Islet precursor cell (in vitro differentiated cells): Measurements from ENCODE around the gene CLDN9.

ENCODE experiments used
- DNase-seq: peaks from one replicate; pipeline ENCODE4 v3.0.0-alpha.2; 2018

The CLDN9 gene

DNA sequence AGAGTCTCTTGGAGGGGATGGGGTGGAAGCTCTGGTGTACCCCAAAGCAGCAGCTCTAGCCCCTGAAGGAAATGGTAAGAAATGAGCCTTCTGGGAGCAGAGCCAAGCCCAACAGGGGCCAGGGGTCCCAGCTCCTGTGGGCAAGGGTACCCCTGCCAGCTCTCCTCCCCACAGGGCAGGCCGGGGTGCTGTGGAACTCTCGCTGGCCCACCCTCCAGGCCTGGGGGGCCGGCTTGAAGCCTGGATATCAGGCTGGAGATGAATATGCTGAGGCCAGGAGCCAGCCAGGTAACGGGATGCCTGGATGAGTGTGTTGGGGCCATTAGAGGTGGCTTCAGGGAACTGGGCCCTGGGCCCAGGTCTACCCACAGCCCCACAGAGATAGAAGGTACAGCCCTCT lies 12.2 kb upstream of the CLDN9 start:
- no peak for DNase-seq

DNA sequence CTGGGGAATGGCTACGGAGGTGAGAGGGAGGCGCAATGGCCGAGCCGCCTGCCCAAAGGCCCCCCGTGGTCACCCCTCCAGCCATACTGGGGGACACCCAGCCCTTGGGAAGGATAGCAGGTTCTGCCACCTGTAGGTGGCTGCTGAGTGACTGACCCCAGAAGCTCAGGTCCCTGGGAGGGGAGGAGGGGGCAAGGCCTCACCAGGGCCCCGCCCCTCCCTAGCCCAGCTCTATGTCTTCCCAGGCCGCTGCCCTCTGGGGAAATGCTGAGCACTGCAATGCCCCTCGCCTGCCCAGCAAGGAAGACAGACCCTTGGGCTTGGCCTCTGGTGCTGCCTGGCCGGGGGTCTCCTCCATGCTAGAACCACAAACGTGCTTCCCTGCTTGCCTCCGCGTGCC lies 11.4 kb upstream of the CLDN9 start:
- DNase-seq, result no peak

DNA sequence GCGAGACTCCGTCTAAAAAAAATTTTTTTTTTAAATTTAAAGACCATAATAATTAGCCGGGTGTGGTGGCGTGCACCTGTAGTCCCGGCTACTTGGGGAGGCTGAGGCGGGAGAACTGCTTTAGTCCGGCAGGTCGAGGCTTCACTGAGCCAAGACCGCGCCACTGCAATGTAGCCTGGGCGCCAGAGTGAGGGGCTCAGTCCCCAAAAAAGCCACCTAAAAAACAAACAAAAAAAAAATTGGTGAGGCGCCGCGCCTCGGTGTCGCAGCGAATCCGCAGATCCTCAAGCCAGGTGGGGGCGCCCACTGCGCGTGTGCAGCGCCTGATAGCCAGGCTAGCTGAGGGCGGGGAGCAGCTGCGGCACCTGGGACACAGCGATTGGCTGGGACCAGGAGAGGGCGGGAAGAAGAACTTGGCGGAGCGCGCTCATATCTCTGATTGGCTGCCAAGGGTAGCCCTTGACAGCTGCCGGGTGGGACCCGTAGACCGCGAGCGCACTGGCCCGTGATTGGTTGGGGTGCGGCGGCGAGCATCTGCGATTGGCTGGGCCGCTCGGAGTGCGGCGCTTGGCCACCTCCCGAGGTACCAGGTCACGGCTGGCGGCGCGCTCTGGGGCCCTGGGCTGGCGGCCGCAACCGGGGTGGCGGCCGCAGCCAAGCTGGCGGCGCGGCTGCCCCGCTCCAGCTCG lies 9.0 kb upstream of the CLDN9 start:
- peak; percentile 100 for DNase-seq

DNA sequence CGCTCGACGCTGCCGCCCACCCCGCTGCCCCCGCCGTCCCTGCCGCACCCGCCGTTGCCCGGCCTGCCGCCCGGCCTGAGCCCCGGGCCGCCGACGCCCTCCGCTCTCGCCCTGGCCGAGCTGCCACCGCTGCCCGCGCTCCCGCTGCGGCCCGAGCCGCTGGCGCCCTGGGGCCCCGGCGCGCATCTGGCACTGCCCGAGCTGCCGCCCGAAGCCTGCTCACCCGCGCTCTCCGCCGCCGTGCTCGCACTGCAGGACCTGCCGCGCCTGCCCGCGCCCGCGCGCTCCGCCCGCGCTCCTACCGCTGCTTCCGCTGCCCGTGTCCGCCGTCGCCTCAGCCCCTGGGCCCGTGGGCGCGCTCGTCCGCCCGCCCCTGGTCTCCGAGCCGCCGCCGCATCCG lies 8.4 kb upstream of the CLDN9 start:
- DNase-seq, result no peak

DNA sequence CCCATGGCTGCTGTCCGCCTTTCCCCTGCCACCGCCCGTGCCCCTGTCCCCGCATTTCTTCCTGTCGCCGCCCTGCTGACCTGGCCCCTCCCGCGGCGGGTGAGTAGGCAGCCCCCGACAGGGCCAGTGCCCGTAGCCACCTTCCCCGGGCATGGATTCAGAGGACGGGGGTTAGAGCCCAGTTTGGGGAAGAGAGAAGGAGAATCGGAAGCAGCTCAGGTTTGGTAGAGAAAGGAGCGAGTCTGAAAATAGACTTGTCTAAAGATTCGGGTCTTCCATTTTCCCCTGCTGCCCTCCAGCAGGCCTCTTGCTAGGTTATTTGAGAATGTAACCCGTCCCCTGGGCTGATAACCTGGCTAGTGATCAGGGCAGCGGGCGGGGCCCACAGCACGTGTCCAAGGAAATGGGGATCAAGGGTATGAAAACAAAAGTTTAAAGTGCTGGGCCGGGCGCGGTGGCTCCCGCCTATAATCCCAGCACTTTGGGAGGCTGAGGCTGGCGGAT lies 7.9 kb upstream of the CLDN9 start:
- no peak for DNase-seq

DNA sequence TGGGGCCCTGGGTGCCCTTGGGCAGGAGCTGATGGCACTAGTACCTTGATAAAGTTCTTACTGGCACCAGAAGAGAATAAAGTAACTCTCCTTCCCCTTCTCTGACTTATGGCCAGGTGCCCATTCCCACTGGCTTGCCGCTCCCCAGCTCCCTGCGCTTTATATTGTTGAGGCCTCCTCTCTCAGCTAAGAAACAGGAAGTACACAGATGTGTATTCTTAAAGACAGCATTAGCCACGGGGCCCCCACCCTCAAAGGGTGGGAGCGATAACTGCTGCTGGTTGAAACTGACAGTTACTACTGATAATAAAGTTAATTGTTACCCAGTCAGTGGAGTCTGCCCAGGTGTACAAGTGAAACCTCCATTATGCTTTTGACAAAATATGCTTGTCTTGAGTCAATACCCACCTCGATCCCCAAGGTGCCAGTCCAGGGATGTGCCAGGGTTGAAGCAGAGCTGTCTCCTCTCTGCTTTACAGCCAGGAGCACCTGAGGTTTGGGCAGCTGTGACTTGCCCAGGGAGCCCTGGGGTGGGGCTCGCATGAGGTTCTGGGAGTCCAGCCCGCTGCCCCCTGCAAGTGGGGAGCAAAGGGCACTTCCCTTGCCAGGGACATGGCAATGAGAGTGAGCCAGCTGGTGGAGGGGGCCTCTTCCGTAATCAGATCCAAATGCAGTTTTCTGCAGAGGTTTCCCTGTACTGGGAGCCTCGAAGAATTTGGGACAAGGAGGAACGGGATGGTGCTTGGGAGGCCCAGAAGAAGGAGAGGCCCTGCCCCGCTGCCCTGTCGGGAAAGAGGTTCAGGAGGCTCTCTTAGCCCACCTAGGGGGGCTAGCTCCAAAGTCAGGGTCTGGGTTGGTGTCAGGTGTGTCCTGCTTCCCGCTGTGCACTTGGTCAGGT lies 5.4 kb upstream of the CLDN9 start:
- DNase-seq, result no peak

DNA sequence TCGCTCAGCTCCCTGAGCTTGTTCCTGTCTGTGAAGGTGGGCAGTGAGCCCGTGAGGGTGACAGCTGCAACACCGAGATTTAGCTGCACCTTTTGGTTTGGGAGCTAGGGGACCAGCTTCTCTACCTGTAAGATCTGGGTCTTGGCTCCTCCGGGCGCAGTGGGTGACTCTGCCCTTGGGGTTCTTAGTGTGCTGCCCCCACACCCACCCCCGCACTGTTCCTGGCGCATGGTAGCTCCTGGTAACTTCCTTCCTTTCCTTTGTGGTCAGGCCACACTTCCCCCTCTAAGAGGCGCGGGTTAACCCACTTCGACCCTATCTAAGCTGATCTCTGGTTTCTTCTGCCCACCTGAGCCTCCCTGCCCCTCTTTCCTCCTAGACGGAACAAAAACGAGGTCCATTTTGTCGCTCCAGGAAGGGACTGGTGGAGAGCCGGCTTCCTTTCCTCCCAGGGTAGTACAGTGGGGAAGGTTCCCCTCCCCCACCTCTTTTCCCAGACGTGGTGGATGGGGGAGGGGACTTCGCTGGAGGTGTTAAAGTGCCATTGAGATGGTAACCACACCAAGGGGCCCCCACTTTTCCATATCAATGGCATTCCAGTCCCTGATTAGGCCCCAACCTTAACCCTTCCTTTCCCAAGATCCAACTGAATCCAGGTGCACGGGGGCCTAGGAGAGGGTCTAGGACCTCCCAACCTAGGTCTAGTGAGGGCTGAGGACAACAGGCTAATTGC lies 4.6 kb upstream of the CLDN9 start:
- peak; percentile 74 for DNase-seq

DNA sequence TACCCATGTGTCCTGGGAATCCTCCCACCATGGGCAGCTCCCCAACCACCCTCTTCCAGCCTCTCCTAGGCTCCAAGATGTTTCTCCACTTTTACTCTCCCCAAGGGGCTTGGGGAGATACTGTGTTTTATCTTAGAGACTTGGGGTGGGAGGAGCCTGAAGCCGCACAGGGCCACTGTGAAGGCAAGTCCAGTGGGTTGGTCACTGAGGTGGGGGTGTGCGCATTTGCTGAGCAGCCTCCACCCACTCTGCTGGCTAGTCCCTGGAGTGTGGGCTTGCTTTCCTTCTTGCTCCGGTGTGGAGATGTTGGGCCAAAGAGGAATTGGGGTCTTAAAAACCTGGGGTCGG lies 4.1 kb upstream of the CLDN9 start:
- DNase-seq, result no peak

DNA sequence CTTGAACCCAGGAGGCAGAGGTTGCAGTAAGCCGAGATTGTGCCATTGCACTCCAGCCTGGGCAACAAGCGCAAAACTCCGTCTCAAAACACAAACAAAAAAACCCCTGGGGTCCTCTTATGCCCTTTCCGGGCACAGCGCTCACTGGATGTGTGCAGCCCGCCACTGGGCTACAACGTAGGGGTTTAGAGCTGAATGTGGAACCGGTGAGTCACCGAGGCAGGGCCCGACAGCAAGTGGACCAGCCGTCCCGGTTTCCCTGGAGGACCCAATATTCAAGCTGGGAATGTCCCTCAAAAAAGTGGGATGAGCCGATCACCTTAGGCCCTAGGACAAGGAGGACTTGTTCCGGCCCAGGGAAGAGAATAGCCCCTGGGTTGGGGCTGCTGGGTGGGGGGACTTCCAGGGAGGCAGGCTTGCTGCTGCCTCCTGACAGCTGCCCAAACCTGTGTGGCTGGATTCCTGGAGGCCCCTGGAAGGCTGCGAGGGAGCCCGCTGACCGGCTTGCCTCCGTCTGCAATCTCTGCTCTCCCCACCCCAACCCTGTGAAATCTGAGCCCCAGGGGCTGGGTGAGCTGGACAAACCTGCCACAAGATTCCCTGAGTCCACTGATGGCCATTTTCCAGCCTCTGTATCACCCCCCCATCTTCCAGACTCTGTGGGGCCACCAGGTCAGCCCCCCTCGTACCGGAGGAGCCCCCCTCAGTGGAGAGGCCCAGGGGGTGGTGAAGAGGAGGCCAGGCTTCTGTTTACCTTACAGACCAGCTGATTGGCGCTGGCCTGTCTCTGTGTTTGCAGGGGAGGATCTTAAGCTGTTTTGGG lies 2.9 kb upstream of the CLDN9 start:
- peak; percentile 99 for DNase-seq

DNA sequence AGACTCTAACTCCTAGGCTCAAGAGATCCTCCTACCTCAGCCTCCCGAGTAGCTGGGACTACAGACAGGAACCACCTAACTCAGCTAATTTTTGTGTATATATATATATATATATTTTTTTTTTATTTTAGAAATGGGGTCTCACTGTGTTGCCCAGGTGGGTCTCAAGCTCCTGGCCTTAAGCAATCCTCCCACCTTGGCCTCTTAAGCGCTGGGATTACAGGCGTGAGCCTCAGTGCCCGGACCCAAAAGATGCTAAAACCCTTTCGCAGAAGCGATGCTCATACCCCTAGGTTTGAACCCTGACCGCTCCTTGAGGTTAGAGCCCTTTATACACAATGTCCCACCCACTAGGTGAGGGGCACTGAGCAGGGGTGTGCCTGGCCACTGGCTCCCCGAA lies 2.2 kb upstream of the CLDN9 start:
- DNase-seq, result no peak

DNA sequence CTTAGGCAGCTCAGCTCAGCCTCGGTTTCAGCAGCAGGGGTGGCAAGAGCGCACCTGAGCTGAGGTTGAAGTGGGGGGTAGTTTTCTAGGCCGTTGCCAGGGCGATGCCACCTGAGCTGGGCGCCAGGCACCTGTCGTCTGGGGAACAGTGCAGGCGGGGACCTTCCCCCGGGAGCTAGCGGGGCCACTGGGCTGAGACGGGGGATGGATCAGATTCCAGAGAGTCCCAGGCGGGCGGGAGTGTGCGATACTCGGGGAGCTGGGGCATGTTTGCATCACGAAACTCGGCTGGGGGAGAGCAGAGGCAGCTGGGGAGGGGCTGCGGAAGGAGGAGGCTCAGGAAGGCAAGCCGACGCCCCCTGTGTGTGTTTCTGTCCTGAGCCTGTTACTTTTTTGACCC lies 477 bp upstream of the CLDN9 start:
- no peak for DNase-seq

DNA sequence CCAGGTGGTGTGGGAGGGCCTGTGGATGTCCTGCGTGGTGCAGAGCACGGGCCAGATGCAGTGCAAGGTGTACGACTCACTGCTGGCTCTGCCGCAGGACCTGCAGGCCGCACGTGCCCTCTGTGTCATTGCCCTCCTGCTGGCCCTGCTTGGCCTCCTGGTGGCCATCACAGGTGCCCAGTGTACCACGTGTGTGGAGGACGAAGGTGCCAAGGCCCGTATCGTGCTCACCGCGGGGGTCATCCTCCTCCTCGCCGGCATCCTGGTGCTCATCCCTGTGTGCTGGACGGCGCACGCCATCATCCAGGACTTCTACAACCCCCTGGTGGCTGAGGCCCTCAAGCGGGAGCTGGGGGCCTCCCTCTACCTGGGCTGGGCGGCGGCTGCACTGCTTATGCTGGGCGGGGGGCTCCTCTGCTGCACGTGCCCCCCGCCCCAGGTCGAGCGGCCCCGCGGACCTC lies 798 bp downstream of the CLDN9 start:
- peak; percentile 81 for DNase-seq

DNA sequence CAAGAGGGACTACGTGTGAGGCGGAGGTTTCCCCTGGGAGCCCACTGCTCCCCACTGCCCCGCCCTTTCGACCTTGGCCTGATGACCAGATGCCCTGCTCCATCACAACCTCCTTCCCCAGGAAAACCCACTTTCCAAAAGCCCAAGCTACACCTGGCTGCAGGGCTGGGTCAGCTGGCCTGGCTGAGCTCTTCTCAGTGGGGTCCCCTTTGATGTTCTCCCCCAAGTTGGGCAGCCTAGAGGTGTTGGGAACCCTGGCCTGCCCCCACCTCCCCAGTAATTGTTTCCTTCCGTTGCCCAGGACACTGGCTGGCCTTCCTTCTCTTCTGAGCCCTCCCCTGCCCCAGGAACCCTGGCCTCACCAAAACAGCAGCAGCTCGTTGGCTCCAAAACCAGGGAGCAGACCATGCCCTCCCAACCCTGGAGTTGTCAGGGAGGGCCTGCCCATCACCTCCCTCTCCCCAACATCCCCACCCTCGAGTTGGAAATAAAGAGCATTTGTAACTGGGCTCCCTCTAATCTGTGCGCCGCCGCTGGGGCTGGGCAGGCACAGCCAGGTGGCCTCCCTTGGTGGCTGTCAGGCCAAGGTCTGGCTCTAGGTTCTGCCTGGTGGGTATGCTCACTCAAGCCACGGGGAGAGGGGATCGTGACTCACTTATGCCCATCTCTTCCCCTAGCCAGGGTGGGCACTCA lies 1.4 kb downstream of the CLDN9 start:
- no peak for DNase-seq

DNA sequence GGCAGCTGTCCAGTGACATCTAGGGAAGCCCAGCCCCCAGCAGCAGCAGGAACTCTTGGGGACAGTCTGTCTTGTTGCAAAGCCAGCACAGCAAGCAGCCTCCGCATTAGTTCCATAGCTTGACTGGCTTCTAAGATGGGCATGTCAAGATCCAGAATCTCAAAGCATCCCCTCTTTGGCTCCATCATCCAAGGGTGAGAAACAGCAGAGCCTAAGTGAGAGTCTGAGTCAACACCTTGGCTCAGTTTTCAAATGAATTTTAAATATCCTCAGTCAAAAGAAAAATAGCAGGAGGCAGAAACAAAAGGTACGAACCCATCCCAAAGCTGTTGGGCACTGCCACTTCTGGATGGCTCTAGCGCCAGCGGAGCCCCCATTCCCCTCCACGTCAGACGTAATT lies 2.2 kb downstream of the CLDN9 start:
- DNase-seq, result no peak

DNA sequence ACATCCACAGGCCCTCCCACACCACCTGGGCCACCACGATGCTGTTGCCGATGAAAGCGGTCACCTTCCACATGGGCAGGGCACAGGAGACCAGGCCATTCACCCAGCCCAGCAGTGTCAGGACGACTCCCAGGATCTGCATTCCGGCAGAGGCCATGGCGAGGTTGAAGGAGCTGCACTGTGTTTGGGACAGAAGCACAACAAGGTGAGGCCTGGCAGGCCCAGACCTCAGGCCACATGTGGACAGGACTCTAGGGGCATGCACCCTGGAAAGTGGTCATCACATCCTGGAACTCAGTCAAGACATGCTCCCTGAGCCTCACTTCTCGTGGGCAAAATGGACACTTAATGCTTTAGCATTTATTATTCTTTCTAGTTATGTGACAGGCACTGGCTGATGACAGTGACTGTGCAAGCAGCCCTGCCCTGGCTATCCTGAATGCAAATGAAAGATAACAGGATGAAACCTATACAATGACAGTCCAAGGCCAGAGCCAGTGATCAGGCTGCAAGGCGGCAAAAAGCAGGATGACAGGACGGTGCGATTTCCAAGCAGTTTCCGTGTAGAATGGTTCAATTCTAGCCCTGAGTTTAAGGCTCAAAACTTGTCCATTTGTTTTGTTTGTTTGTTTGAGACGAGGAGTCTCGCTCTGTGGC lies 3.3 kb downstream of the CLDN9 start:
- DNase-seq, result no peak

DNA sequence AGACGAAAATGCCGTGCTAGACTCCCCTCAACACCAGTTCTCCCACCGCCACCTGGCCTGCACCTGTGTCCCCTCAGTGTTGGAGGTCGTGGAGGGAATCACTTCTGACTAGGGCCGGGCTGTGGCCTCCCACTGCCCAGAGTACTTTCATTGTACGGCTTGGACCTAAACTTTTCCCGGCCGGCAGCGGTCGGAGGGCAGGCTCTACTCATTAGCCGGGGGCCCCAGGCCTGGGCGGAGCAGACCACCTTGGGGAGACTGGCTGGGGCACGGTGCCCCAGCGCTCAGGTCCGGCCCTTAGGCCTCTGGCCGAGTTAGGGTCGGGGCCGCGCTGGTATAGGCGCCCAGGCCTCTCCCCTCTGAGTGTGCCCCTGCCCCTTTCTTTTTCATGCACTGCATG lies 4.6 kb downstream of the CLDN9 start:
- DNase-seq, result no peak

DNA sequence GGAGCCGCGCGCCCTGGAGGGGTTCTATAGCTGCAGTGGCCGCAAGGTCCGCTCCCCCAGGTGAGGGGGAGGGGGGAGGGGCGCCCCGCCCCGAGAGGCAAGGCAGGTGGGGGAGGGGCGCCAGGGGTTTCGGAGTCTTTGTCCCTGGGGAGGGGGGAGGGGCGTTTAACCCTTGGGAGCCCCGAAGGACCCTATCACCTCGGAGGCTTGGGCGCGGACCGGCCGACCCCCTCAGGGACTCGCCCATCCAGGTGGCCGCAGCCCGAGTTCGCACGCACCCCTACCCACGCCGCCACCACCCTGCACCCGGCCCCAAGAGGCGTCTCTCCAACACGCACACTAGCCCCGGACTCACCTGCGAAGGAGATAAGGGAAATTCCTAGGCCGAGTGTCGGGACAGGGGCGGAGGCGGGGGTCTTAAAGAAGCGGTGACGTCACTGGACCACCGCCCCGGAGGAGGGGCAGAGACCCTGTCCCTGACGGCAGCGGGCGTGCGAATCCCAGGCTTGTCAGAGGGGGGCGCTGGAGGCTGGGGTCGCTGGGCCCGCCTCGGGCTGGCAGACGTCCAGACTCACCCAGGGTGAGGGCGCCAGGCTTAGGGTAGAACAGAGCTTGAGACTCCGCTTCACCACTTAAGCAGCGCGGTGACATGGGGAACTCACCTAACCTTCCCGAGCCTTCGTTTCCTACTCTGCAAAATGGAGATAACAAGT lies 5.2 kb downstream of the CLDN9 start, which contains the start of gene CLDN6:
Gene CLDN6 (minus strand): TSS at position 390 of the 713 bp plus-strand sequence. CDS start 2,162 bp downstream, outside the sequence.
- peak; percentile 98 for DNase-seq

DNA sequence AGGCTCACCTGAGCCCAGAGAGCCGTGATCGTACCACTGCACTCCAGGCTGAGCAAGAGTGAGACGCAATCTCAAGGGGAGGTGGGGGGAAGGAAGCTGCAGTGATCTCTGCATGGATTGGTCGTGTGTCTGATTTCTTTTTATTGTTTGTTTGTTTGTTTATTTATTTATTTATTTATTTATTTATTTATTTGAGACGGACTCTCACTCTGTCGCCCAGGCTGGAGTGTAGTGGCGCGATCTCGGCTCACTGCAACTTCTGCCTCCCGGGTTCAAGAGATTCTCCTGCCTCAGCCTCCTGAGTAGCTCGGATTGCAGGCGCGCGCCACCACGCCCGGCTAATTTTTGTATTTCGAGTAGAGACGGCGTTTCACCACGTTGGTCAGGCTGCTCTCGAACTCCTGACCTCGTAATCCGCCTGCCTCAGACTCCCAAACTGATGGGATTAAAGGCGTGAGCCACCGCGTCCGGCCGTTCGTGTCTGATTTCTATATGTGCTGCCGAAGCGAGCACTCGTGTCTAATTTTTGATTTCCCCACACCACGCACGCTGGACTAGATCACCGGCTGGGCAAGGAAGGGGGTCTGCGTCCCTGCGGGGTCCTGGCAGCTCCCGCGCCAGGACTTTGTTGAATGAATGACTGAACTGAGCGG lies 7.0 kb downstream of the CLDN9 start:
- DNase-seq, result no peak

DNA sequence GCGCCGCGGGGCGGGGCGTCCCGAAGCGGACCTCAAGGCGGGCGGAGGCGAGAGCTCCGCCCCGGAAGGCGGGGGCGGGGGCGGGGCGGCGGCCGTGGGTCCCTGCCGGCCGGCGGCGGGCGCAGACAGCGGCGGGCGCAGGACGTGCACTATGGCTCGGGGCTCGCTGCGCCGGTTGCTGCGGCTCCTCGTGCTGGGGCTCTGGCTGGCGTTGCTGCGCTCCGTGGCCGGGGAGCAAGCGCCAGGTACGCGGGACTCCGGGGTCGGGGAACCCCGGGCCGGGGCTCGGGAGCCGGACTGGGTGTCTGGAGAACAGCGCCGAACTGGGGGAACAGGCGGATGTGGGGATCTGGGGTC lies 7.5 kb downstream of the CLDN9 start, which contains the start of gene TNFRSF12A:
Gene TNFRSF12A (plus strand): TSS at position 122 of the 357 bp plus-strand sequence. CDS start 30 bp downstream, at position 152.
- peak; percentile 91 for DNase-seq
